Astrocyte (in vitro differentiated cells and primary cell): ENCODE measurements around the gene HS6ST2. TPM values are rescaled to one million over a fixed set of nuclear protein-coding genes. Genes with fewer than 3 reads are reported as not detected.

ENCODE experiments used
- DNase-seq: peaks from one replicate; pipeline ENCODE4 v3.0.0-alpha.2; 2010; ENCODE audit warnings: low read depth
- FAIRE-seq: peaks from 2 replicates; lab custom pipeline; 2011; peaks lifted over from hg19 to GRCh38; lab: Jason Lieb, UNC
- H2AFZ ChIP-seq: 2 replicates; pipeline ENCODE4 v1.6.0; 2012; ENCODE audit warnings: low read depth, low read length, inconsistent platforms
- H3K27ac ChIP-seq: 2 replicates; pipeline ENCODE4 v1.5.1; 2011; ENCODE audit warnings: low read depth, low read length, inconsistent platforms
- H3K27me3 ChIP-seq: 2 replicates; pipeline ENCODE4 v1.6.0; 2011; ENCODE audit warnings: low read length, inconsistent platforms; ENCODE audit not compliant: insufficient read depth
- H3K36me3 ChIP-seq: 2 replicates; pipeline ENCODE4 v1.5.1; 2011; ENCODE audit warnings: low read length, inconsistent platforms; ENCODE audit not compliant: insufficient read depth
- H3K4me1 ChIP-seq: 2 replicates; pipeline ENCODE4 v1.5.1; 2011; ENCODE audit warnings: low read length, inconsistent platforms; ENCODE audit not compliant: insufficient read depth
- H3K4me2 ChIP-seq: 2 replicates; pipeline ENCODE4 v1.6.0; 2012; ENCODE audit warnings: low read length, inconsistent platforms
- H3K4me3 ChIP-seq: 2 replicates; pipeline ENCODE4 v1.5.1; 2011; ENCODE audit warnings: low read depth, mild to moderate bottlenecking, low read length, inconsistent platforms; ENCODE audit not compliant: insufficient read depth
- H3K79me2 ChIP-seq: 2 replicates; pipeline ENCODE4 v1.6.0; 2012; ENCODE audit warnings: mild to moderate bottlenecking, low read length, inconsistent platforms; ENCODE audit not compliant: insufficient read depth
- H3K9ac ChIP-seq: 2 replicates; pipeline ENCODE4 v1.6.0; 2012; ENCODE audit warnings: mild to moderate bottlenecking, low read length, inconsistent platforms
- H3K9me3 ChIP-seq: 2 replicates; pipeline ENCODE4 v1.5.1; 2012; ENCODE audit warnings: low read depth, mild to moderate bottlenecking, low read length, inconsistent platforms; ENCODE audit not compliant: insufficient read depth
- H4K20me1 ChIP-seq: 2 replicates; pipeline ENCODE4 v1.6.0; 2012; ENCODE audit warnings: low read length, inconsistent platforms; ENCODE audit not compliant: insufficient read depth
- H3K27ac Mint-ChIP-seq: one replicate; pipeline ENCODE4 v1.8.0; 2021; ENCODE audit warnings: mild to moderate bottlenecking, mixed read lengths; ENCODE audit not compliant: unreplicated experiment
- H3K27me3 Mint-ChIP-seq: one replicate; pipeline ENCODE4 v1.8.0; 2021; ENCODE audit warnings: low read depth, mixed read lengths; ENCODE audit not compliant: unreplicated experiment
- H3K36me3 Mint-ChIP-seq: one replicate; pipeline ENCODE4 v1.8.0; 2021; ENCODE audit warnings: low read depth, mixed read lengths; ENCODE audit not compliant: unreplicated experiment
- H3K4me1 Mint-ChIP-seq: one replicate; pipeline ENCODE4 v1.8.0; 2021; ENCODE audit warnings: low read depth, mixed read lengths; ENCODE audit not compliant: unreplicated experiment
- H3K4me3 Mint-ChIP-seq: one replicate; pipeline ENCODE4 v1.8.0; 2021; ENCODE audit warnings: mild to moderate bottlenecking, moderate library complexity, mixed read lengths; ENCODE audit not compliant: unreplicated experiment
- H3K9me3 Mint-ChIP-seq: one replicate; pipeline ENCODE4 v1.8.0; 2021; ENCODE audit warnings: mild to moderate bottlenecking, mixed read lengths; ENCODE audit not compliant: unreplicated experiment
- EZH2 ChIP-seq: IDR thresholded peaks from 2 replicates; pipeline ENCODE4 v1.6.1; 2012; ENCODE audit warnings: mild to moderate bottlenecking, low read length, inconsistent platforms; ENCODE audit not compliant: insufficient read depth
- total RNA-seq: library from RNA; stranded (reverse); gene quantifications from 2 replicates; pipeline ENCODE4 v1.2.1, GENCODE V29; 2021
- TF ChIP-seq, protein P1 (sequence below): IDR thresholded peaks from 2 replicates; pipeline ENCODE4 v1.5.1; 2011; ENCODE audit warnings: low read depth, mild to moderate bottlenecking, inconsistent platforms, low read length, moderate library complexity; ENCODE audit not compliant: insufficient read depth

HS6ST2 gene
- total RNA-seq, 1 donor from 2014 or later = 12.9 TPM

DNA sequence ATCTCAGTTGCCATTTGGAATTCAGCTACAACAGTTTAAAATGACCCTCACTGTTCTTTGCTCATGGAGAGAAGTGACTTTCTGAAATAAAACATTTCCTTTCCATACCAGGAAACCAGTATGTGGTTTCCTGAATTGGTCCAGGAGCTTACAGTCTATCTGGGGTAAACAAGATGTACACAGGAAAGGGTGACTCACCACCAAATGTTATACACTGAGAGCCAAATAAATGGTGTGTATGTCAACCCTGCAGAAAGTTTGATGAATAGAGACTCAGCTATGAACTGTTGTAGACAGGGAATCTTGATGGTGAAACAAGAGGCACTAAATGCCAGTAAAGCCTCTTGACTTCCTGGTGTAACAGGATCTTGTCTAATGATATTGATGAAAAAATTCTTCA is 100.4 kb downstream of the HS6ST2 start:
- FAIRE-seq (peak; percentile 67), DNase-seq (no peak)
- Mint-ChIP-seq H3K4me1 (peaks cover 9% of the 10 kb centered on the region), H3K36me3 (no peaks in the 10 kb centered on the region), H3K27ac (no peak overlapping the region), H3K9me3 (no peaks in the 10 kb centered on the region), H3K27me3 (peaks cover 2% of the 10 kb centered on the region), H3K4me3 (no peak overlapping the region)
- Histone ChIP-seq H3K9ac (no peak overlapping the region), H3K4me2 (no peak overlapping the region), H3K4me3 (no peak overlapping the region), H4K20me1 (no peaks in the 10 kb centered on the region), H3K79me2 (no peaks in the 10 kb centered on the region), H3K9me3 (no peaks in the 10 kb centered on the region), H3K27me3 (no peaks in the 10 kb centered on the region), H3K36me3 (no peaks in the 10 kb centered on the region), H3K27ac (no peak overlapping the region), H2AFZ (no peak overlapping the region), H3K4me1 (no peaks in the 10 kb centered on the region)
- TF ChIP-seq, protein P1, sequence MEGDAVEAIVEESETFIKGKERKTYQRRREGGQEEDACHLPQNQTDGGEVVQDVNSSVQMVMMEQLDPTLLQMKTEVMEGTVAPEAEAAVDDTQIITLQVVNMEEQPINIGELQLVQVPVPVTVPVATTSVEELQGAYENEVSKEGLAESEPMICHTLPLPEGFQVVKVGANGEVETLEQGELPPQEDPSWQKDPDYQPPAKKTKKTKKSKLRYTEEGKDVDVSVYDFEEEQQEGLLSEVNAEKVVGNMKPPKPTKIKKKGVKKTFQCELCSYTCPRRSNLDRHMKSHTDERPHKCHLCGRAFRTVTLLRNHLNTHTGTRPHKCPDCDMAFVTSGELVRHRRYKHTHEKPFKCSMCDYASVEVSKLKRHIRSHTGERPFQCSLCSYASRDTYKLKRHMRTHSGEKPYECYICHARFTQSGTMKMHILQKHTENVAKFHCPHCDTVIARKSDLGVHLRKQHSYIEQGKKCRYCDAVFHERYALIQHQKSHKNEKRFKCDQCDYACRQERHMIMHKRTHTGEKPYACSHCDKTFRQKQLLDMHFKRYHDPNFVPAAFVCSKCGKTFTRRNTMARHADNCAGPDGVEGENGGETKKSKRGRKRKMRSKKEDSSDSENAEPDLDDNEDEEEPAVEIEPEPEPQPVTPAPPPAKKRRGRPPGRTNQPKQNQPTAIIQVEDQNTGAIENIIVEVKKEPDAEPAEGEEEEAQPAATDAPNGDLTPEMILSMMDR = no peak
- no peak for TF ChIP-seq EZH2

DNA sequence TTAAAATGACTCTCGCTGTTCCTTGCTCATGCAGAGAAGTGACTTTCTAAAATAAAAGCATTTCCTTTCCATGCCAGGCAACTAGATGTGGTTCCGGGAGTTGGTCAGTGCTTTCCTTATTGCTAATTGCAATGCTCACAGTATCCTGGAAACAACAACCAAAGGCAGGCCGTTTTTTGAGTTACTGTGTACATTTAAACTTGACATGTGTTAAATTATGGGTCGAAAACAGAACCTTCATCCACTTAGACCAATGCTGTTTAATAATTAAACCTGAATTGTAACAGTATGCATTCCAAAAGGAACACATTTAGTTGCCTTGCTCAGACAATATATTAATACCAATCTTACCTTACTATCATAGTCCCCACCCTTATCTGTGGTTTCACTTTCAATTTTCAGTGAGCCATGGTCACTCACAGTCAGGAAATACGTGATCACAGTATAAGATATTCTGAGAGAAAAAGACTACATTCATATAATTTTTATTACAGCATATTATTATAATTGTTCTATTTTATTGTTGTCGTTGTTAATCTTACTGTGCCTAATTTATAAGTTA is 102.6 kb downstream of the HS6ST2 start:
- H3K9me3 Mint-ChIP-seq = no peaks in the 10 kb centered on the region
- no peak overlapping the region for H3K9ac ChIP-seq
- FAIRE-seq (peak; percentile 64), DNase-seq (no peak)
- H3K27ac Mint-ChIP-seq = no peak overlapping the region
- H3K27me3 ChIP-seq = no peaks in the 10 kb centered on the region
- no peaks in the 10 kb centered on the region for H3K36me3 ChIP-seq
- H3K4me2 ChIP-seq = no peak overlapping the region
- no peaks in the 10 kb centered on the region for H3K79me2 ChIP-seq
- H3K4me3 ChIP-seq = no peak overlapping the region
- no peaks in the 10 kb centered on the region for H3K36me3 Mint-ChIP-seq
- no peak overlapping the region for H3K27ac ChIP-seq
- H3K27me3 Mint-ChIP-seq = peaks cover 2% of the 10 kb centered on the region
- H4K20me1 ChIP-seq = no peaks in the 10 kb centered on the region
- no peaks in the 10 kb centered on the region for H3K9me3 ChIP-seq
- H3K4me1 Mint-ChIP-seq = peaks cover 9% of the 10 kb centered on the region
- H3K4me1 ChIP-seq = no peaks in the 10 kb centered on the region
- TF ChIP-seq, protein P1 = no peak
- TF ChIP-seq EZH2 = no peak
- no peak overlapping the region for H2AFZ ChIP-seq
- no peak overlapping the region for H3K4me3 Mint-ChIP-seq

GRCh38 chrX:132853040-132853439 is 105.4 kb downstream of the HS6ST2 start:
- H3K4me1 Mint-ChIP-seq = peaks cover 7% of the 10 kb centered on the region
- Histone ChIP-seq H3K79me2 (no peaks in the 10 kb centered on the region), H3K36me3 (no peaks in the 10 kb centered on the region), H3K4me1 (no peaks in the 10 kb centered on the region), H3K27me3 (no peaks in the 10 kb centered on the region), H3K4me3 (no peak overlapping the region), H3K9me3 (no peaks in the 10 kb centered on the region), H4K20me1 (no peaks in the 10 kb centered on the region), H3K9ac (no peak overlapping the region), H3K27ac (no peak overlapping the region), H2AFZ (no peak overlapping the region), H3K4me2 (no peak overlapping the region)
- H3K9me3 Mint-ChIP-seq = no peaks in the 10 kb centered on the region
- no peaks in the 10 kb centered on the region for H3K36me3 Mint-ChIP-seq
- H3K27ac Mint-ChIP-seq = no peak overlapping the region
- no peak overlapping the region for H3K4me3 Mint-ChIP-seq
- peak; percentile 43 for FAIRE-seq
- TF ChIP-seq, protein P1 = no peak
- TF ChIP-seq EZH2 = no peak
- no peaks in the 10 kb centered on the region for H3K27me3 Mint-ChIP-seq
- no peak for DNase-seq
